Upper lobe of left lung (tissue), 6 donors: ENCODE data around the gene VAPB. TPM values are rescaled to one million over a fixed set of nuclear protein-coding genes. Genes with fewer than 3 reads are reported as not detected.

ENCODE experiments used
- ATAC-seq, 2 donors: fragments of 200-7000 bp; cut with Tn5 transposase; one replicate each; pipeline ENCODE4 v1.9.1; 2022; ENCODE audit warnings: mild to moderate bottlenecking in 2 of 2, moderate library complexity in 2 of 2; ENCODE audit not compliant: low FRiP score in 2 of 2
- DNase-seq, 2 donors: peaks; one replicate each; pipeline ENCODE4 v3.0.0-alpha.2; 2019 to 2020
- H3K27ac ChIP-seq, 4 donors: fragments of 200-600 bp; sonication (generic); one replicate each; pipeline ENCODE4 v1.5.1; 2016 to 2019
- H3K27me3 ChIP-seq, 4 donors: fragments of 200-600 bp; sonication (generic); one replicate each; pipeline ENCODE4 v1.5.1; 2017 to 2019
- H3K36me3 ChIP-seq, 4 donors: fragments of 200-600 bp; sonication (generic); one replicate each; pipeline ENCODE4 v1.5.1; 2016 to 2019
- H3K4me1 ChIP-seq, 4 donors: fragments of 200-600 bp; sonication (generic); one replicate each; pipeline ENCODE4 v1.5.1; 2018 to 2019
- H3K4me3 ChIP-seq, 4 donors: fragments of 200-600 bp; sonication (generic); one replicate each; pipeline ENCODE4 v1.5.1; 2017 to 2019; ENCODE audit warnings: mild to moderate bottlenecking in 2 of 4, moderate library complexity in 1 of 4
- H3K9me3 ChIP-seq, 4 donors: fragments of 200-600 bp; sonication (generic); one replicate each; pipeline ENCODE4 v1.5.1; 2018 to 2019
- EP300 ChIP-seq, 4 donors: sonication (generic); formaldehyde crosslinking; IDR thresholded peaks; one replicate each; pipeline ENCODE4 v1.5.1; 2017; ENCODE audit warnings: antibody characterized with exemption in 4 of 4, control low read depth in 2 of 4
- POLR2A ChIP-seq, 4 donors: fragments of 450-650 bp; IDR thresholded peaks; one replicate each; pipeline ENCODE4 v1.5.1; 2016 to 2017; ENCODE audit warnings: antibody characterized with exemption in 4 of 4, mild to moderate bottlenecking in 2 of 4
- POLR2AphosphoS5 ChIP-seq, 2 donors: sonication (generic); formaldehyde crosslinking; IDR thresholded peaks; one replicate each; pipeline ENCODE4 v1.5.1; 2017; ENCODE audit warnings: antibody characterized with exemption in 2 of 2
- WGBS, 2 donors: methylation state at CpG; one replicate each; pipeline ENCODE4 v1.1.5; 2017 to 2018; 5-methylcytosine and 5-hydroxymethylcytosine counted together
- total RNA-seq, 6 donors: library from RNA; depleted of rRNA in 4 of 6; stranded (reverse); fragments of >200 nt in 4 of 6; gene quantifications; one replicate each; pipeline versions ENCODE4 v1.1.0 to v1.2.1, GENCODE V29; 2016 to 2021
- TF ChIP-seq, protein P1 (sequence below), 6 experiments: fragments of 450-650 bp in 4 of 6; fragments of 200-600 bp in 2 of 6; sonication (generic) in 2 of 6; IDR thresholded peaks; one replicate each; pipeline ENCODE4 v1.5.1; 2016 to 2019; ENCODE audit warnings: antibody characterized with exemption in 6 of 6
- donor health status: DM: no; HTN: no; CAD: no; lungs with moderate emphysema.
- donor health status: DM: no; HTN: yes; CAD: no; lungs with severe emphysema.

VAPB gene
- total RNA-seq, 6 donors from 2014 or later, result 13.8 to 48.2 (median 33.7) TPM

- no peak for ATAC-seq
- Histone ChIP-seq H3K27me3 (no peaks in the 10 kb centered on the region), H3K9me3 (no peaks in the 10 kb centered on the region), H3K4me3 (no peak overlapping the region), H3K4me1 (peaks cover 0 to under 1% (median 0%) of the 10 kb centered on the region in 4 donors), H3K36me3 (no peaks in the 10 kb centered on the region), H3K27ac (no peak overlapping the region)
- 91% methylated on average over 20 of the region's 20 CpGs for WGBS, 2 donors
- TF ChIP-seq EP300 (IDR thresholded peaks at IDR 0.05), result no peak
- TF ChIP-seq, protein P1, sequence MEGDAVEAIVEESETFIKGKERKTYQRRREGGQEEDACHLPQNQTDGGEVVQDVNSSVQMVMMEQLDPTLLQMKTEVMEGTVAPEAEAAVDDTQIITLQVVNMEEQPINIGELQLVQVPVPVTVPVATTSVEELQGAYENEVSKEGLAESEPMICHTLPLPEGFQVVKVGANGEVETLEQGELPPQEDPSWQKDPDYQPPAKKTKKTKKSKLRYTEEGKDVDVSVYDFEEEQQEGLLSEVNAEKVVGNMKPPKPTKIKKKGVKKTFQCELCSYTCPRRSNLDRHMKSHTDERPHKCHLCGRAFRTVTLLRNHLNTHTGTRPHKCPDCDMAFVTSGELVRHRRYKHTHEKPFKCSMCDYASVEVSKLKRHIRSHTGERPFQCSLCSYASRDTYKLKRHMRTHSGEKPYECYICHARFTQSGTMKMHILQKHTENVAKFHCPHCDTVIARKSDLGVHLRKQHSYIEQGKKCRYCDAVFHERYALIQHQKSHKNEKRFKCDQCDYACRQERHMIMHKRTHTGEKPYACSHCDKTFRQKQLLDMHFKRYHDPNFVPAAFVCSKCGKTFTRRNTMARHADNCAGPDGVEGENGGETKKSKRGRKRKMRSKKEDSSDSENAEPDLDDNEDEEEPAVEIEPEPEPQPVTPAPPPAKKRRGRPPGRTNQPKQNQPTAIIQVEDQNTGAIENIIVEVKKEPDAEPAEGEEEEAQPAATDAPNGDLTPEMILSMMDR (IDR thresholded peaks at IDR 0.05), result no peak
- no peak for TF ChIP-seq POLR2AphosphoS5 (IDR thresholded peaks at IDR 0.05)
- no peak for DNase-seq
Observed at GRCh38 chr20:58472273-58473018, 83.4 kb downstream of the VAPB start.

GRCh38 chr20:58473453-58474425 lies 84.7 kb downstream of the VAPB start:
- DNase-seq (no peak), ATAC-seq (no peak)
- Histone ChIP-seq H3K9me3 (peaks cover 0 to 12% (median 1%) of the 10 kb centered on the region in 4 donors), H3K36me3 (no peaks in the 10 kb centered on the region), H3K4me1 (no peaks in the 10 kb centered on the region), H3K27me3 (no peaks in the 10 kb centered on the region), H3K4me3 (no peak overlapping the region), H3K27ac (no peak overlapping the region)
- TF ChIP-seq POLR2A (IDR thresholded peaks at IDR 0.05), result no peak
- 90 to 91% methylated on average over 11 to 13 of the region's 13 CpGs for WGBS, 2 donors

GRCh38 chr20:58475466-58475865 lies 86.4 kb downstream of the VAPB start:
- Histone ChIP-seq H3K4me1 (no peaks in the 10 kb centered on the region), H3K9me3 (peaks cover 0 to 13% (median 1%) of the 10 kb centered on the region in 4 donors), H3K36me3 (no peaks in the 10 kb centered on the region), H3K4me3 (no peak overlapping the region), H3K27me3 (no peaks in the 10 kb centered on the region), H3K27ac (no peak overlapping the region)
- DNase-seq (no peak), ATAC-seq (no peak)
- WGBS, 2 donors, result 87 to 88% methylated on average over 10 of the region's 10 CpGs
- TF ChIP-seq EP300 (IDR thresholded peaks at IDR 0.05) (no peak), POLR2AphosphoS5 (IDR thresholded peaks at IDR 0.05) (no peak), POLR2A (IDR thresholded peaks at IDR 0.05) (no peak)
- TF ChIP-seq, protein P1 (IDR thresholded peaks at IDR 0.05), result no peak

DNA sequence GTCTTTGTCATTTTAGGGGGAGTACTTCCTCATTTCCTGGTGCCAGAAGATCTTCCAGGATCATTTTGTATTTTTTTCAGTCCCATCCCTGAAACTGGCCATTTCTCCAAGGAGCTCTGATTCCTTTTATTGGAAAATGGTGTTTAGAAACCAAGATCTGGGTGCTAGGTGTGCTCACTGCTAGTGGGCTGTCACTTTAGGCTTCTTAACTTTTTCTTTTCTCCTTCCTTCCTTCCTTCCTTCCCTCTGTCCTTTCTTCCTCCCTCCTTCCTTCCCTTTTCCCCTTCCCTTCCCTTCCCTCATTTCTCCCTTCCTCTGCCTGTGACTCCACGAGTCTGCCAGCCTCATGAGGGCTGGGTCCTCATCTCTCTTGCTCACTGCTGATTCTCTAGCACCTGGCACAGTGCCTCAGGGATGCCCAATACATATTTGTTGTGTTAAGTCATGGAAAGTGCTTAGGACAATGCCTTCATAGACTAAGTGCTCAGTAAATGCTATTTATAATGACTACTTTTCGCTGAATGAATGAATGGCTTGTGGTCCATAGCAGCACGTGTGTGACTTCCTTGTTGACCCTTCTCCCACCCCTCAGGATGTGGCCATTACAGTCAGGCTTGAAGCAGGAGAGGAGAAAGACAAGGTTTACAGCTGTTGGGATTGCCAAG lies 89.2 kb downstream of the VAPB start:
- 86 to 94% methylated on average over 3 of the region's 3 CpGs for WGBS, 2 donors

More for the DNA sequence above, 89.2 kb downstream of the VAPB start:
- no peaks in the 10 kb centered on the region for H3K36me3 ChIP-seq
- H3K4me1 ChIP-seq, result no peaks in the 10 kb centered on the region
- DNase-seq (no peak), ATAC-seq (no peak)
- no peak overlapping the region for H3K4me3 ChIP-seq
- TF ChIP-seq POLR2AphosphoS5 (IDR thresholded peaks at IDR 0.05) (no peak), EP300 (IDR thresholded peaks at IDR 0.05) (no peak), POLR2A (IDR thresholded peaks at IDR 0.05) (no peak)
- TF ChIP-seq, protein P1 (IDR thresholded peaks at IDR 0.05), result no peak
- H3K27me3 ChIP-seq, result no peaks in the 10 kb centered on the region
- peaks cover 0 to 13% (median 1%) of the 10 kb centered on the region in 4 donors for H3K9me3 ChIP-seq
- no peak overlapping the region for H3K27ac ChIP-seq
